WI38 (cell line): ENCODE measurements around the gene PSMA4.
"Not testable (repeated sequence)": the region's sequence is repeated elsewhere in the genome, so short reads cannot be mapped to it uniquely, and the experiment has no call there.

Experiments used
- H3K4me3 ChIP-seq: 2 replicates; pipeline ENCODE4 v1.5.1; 2011; ENCODE audit warnings: low read depth, mild to moderate bottlenecking, control low read depth, low read length
- TF ChIP-seq, protein P1 (sequence below): IDR thresholded peaks from 2 replicates; pipeline ENCODE4 v1.5.1; 2012; ENCODE audit warnings: low read depth, mild to moderate bottlenecking, control low read depth, low read length

Gene PSMA4

DNA sequence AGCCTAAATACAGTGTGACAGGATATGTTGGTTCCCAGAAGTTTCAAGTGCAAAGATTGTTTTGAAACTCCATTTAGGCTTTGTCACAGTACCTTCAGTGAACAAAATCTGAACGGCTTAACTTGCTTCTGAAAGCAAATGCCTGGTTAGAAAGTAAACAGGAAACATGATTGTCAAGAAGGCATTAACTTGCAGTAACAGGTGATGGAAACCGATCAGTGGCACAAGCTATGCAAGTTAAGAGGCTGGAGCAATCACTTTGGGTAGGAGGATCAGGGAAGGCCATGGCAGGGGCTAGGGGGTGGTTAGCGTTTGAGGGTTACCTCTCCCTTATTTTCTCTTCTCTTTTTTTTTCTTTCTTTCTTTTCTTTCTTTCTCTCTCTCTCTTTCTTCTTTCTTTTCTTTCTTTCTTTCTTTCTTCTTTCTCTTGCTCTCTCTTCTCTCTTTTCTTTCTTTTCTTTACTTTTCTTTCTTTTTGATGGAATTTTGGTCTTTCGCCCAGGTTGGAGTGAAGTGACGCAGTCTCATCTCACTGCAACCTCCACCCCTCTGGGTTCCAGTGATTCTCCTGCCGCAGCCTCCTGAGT lies 30.4 kb upstream of the PSMA4 start:
- no peak overlapping the region for H3K4me3 ChIP-seq
- TF ChIP-seq, protein P1, sequence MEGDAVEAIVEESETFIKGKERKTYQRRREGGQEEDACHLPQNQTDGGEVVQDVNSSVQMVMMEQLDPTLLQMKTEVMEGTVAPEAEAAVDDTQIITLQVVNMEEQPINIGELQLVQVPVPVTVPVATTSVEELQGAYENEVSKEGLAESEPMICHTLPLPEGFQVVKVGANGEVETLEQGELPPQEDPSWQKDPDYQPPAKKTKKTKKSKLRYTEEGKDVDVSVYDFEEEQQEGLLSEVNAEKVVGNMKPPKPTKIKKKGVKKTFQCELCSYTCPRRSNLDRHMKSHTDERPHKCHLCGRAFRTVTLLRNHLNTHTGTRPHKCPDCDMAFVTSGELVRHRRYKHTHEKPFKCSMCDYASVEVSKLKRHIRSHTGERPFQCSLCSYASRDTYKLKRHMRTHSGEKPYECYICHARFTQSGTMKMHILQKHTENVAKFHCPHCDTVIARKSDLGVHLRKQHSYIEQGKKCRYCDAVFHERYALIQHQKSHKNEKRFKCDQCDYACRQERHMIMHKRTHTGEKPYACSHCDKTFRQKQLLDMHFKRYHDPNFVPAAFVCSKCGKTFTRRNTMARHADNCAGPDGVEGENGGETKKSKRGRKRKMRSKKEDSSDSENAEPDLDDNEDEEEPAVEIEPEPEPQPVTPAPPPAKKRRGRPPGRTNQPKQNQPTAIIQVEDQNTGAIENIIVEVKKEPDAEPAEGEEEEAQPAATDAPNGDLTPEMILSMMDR = no peak

DNA sequence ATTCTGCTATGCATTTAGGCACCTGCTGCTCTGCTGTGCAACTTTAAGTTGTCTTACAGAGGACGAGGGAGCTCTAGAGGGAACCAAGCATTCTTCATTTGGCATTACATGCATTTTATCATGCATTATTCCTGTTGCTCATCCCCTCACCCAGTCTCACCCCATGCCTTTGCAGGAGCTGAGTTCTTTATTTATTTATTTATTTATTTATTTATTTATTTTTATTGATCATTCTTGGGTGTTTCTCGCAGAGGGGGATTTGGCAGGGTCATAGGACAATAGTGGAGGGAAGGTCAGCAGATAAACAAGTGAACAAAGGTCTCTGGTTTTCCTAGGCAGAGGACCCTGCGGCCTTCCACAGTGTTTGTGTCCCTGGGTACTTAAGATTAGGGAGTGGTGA lies 20.2 kb upstream of the PSMA4 start:
- not testable (repeated sequence) for H3K4me3 ChIP-seq

DNA sequence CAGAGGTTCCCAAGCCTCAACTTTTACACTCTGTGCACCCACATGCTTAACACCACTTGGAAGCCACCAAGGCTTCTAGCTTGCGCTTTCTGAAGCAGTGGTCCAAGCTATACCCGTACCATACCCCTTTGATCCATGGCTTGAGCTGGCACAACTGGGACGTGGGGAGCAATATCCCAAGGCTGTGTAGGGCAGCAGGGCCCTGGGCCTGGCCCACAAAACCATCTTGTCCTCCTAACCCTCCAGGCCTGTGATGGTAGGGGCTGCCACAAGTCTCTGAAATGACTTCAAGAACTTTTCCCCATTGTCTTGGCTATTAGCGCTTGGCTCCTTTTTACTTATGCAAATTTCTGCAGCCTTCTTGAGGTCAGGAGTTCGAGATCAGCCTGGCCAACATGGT lies 16.0 kb upstream of the PSMA4 start:
- H3K4me3 ChIP-seq = no peak overlapping the region
- TF ChIP-seq, protein P1 = no peak

DNA sequence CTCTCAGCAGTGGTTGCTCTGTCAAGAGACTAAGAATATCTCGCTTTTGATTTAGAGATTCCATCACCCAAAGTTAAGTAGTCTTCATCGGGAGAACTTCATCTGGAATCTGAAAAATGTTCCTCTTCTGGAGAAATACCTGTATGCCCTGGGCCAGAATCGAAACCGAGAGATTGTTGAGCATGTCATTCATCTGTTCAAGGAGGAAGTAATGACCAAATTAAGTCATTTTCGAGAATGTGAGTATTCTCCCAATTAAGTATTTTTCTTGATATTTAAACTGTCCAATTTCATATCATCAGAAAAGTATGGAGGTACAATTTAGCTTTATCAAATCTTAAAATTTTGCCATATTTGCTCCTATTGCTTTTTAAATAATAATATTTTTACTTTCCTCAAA lies 12.9 kb upstream of the PSMA4 start:
- H3K4me3 ChIP-seq = no peak overlapping the region

DNA sequence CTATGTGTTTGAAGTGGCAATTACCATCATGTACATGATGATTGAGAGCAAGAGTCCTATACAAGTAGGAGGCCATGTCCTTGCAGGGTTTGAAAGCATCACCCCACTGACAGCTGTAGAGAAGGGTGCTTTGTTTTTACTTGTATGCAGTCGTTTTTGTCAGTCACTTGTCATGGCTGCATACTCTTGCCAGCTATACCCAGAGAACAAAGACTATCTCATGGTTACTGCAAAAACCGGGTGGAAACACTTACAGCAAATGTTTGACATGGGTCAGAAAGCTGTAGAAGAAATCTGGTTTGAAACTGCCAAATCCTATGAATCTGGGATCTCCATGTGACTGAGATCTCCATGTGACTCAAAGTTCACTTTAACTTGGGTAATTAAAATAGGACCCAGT lies 6.9 kb upstream of the PSMA4 start:
- H3K4me3 ChIP-seq = no peak overlapping the region
- TF ChIP-seq, protein P1 = no peak

More for the DNA sequence above, 12.9 kb upstream of the PSMA4 start:
- TF ChIP-seq, protein P1 = no peak

DNA sequence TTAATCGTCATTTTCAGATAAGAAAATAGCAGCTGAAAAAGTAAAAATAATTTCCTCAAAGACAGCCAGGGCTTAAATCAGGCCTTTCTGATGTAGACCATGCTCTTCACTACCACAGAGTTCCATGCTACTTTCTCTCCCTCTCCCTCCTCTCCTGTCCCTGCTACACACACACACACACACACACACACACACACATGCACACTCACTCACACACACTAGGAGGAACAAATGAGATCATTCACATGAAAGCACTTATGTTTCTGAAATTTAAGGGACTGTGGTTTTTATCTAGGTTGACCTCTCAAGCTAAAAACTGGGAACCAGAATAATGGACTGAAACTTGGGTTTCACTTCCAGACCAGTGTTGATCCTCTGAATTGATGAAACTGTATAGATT lies 4.1 kb upstream of the PSMA4 start:
- TF ChIP-seq, protein P1 = no peak
- no peak overlapping the region for H3K4me3 ChIP-seq

DNA sequence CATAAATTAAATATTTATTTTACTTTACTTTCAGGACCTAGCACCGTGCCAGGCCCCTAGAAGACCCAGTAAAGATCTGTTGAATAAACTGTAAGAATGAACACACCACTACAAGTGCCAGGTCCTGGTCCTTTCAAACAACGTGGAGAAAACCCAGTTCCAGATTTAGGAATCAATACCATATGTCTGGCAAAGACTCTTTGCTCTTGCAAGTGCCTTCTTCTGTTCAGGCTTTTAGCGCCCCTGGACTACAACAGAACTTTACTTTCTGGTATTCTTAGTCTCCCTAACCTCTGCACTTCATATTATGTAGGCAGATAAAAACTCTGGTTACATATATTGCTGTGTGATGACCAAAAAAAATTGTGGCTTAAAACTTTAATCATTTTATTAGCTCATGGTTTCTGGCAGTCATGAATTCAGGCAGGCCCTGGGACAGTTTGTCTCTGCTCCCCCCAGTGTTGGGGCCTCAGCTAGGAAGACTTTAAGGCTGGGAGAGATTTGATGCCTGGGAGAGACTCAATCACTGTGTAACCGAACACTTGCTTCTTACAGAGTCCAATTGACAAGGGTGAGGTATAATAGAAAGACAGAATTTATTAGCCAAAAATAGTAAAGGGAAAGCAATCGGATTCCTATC lies 2.9 kb upstream of the PSMA4 start:
- TF ChIP-seq, protein P1 = no peak
- H3K4me3 ChIP-seq = no peak overlapping the region

DNA sequence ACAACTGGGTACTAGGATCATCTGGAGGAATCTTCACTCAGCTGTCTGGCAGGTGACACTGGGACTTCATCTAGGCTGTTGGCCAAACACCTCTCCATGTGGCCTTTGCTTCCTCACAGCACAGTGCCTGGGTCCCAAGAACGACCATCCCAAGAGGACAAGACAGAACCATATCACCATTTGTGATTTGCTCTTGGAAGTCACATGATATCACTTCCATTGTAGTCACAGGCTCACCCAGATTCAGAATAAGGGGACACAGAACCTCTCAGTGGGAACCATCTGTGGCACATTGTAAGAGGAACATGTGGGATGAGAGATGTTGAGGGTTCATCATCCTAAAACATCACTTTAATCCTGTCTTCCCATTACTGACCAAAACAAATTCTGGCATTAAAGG lies 1.9 kb upstream of the PSMA4 start:
- TF ChIP-seq, protein P1 = no peak
- no peak overlapping the region for H3K4me3 ChIP-seq

DNA sequence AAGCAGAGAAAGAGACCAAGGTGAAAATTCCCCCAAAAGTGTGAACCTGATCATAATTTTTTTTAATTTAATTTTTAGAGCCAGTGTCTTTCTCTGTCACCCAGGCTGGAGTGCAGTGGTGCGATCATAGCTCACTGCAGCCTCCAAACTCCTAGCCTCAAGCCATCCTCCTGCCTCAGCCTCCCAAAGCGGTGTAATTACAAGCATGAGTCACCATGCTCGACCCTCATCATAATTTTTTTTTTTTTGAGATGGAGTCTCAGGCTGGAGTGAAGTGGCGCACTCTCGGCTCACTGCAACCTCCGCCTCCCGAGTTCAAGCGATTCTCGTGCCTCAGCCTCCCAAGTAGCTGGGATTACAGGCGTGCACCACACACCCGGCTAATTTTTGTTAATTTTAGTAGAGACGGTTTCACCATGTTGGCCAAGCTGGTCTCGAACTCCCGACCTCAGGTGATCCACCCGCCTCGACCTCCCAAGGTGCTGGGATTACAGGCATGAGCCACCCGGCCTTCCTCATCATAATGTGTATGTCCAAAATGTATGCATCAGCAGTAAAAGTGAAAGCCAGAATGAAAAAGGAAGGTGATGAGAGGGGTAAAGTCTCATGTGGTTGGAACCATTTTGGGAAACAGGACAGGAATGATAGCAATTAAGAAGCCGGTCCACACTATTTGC lies 642 bp upstream of the PSMA4 start:
- H3K4me3 ChIP-seq = peak overlapping the region; percentile 80
